HG03442 (cell line): Measurements from ENCODE around the gene TOMM20L.

Source experiments
- ATAC-seq: cut with Tn5 transposase; IDR thresholded peaks from one replicate; pipeline ENCODE4 v1.9.1; 2021; ENCODE audit warnings: mild to moderate bottlenecking, moderate library complexity; ENCODE audit not compliant: unreplicated experiment

TOMM20L gene

GRCh38 chr14:58426670-58427280 lies 31.0 kb downstream of the TOMM20L start:
- ATAC-seq = peak; percentile 39

GRCh38 chr14:58427281-58428117 lies 31.8 kb downstream of the TOMM20L start, which contains the start of the genes KIAA0586 and TIMM9:
Gene KIAA0586, plus strand, starts transcription at chr14:58427719. Its CDS starts 546 bp downstream, at chr14:58428265.
Gene TIMM9, minus strand, starts transcription at chr14:58427531. Its CDS starts 15,586 bp downstream, at chr14:58411945.
- peak; percentile 90 for ATAC-seq

- ATAC-seq = no peak
These were observed 32.5 kb downstream of the TOMM20L start for GRCh38 chr14:58428118-58428683.

- no peak for ATAC-seq
These were observed 34.4 kb downstream of the TOMM20L start for GRCh38 chr14:58430156-58430555.

- no peak for ATAC-seq
These were observed 43.7 kb downstream of the TOMM20L start for GRCh38 chr14:58439476-58439875.

GRCh38 chr14:58444627-58445026 lies 48.9 kb downstream of the TOMM20L start:
- ATAC-seq = no peak

- no peak for ATAC-seq
These were observed 60.0 kb downstream of the TOMM20L start for GRCh38 chr14:58455593-58456265.
